Effector memory CD4-positive, alpha-beta T cell (primary cell): ENCODE results near the gene MBD3.

ENCODE experiments used
- DNase-seq, 3 donors: peaks; one replicate each; pipeline ENCODE4 v3.0.0-alpha.2; 2020
- H3K27ac ChIP-seq: 2 replicates; pipeline ENCODE4 v1.7.0; 2013; ENCODE audit warnings: mild to moderate bottlenecking, low read length, moderate library complexity; ENCODE audit not compliant: insufficient read depth, poor library complexity, severe bottlenecking
- H3K27me3 ChIP-seq: replicated peaks from 2 replicates; pipeline ENCODE4 v1.7.0; 2013; ENCODE audit warnings: mild to moderate bottlenecking, low read length; ENCODE audit not compliant: insufficient read depth, control insufficient read depth, poor library complexity, severe bottlenecking
- H3K36me3 ChIP-seq: 2 replicates; pipeline ENCODE4 v1.7.0; 2013; ENCODE audit warnings: mild to moderate bottlenecking, low read length, moderate library complexity; ENCODE audit not compliant: control insufficient read depth, insufficient read depth
- H3K4me1 ChIP-seq: 2 replicates; pipeline ENCODE4 v1.7.0; 2013; ENCODE audit warnings: low read length, mild to moderate bottlenecking; ENCODE audit not compliant: control insufficient read depth, insufficient read depth, poor library complexity, severe bottlenecking
- H3K4me3 ChIP-seq: 2 replicates; pipeline ENCODE4 v1.7.0; 2013; ENCODE audit warnings: low read length, low read depth, mild to moderate bottlenecking; ENCODE audit not compliant: insufficient read depth, poor library complexity, severe bottlenecking
- H3K9me3 ChIP-seq: 2 replicates; pipeline ENCODE4 v1.7.0; 2013; ENCODE audit warnings: mild to moderate bottlenecking, low read length, moderate library complexity; ENCODE audit not compliant: control insufficient read depth

MBD3 gene

GRCh38 chr19:1585243-1585580 is 7.5 kb downstream of the MBD3 start:
- no peak for DNase-seq
- no peak overlapping the region for H3K4me3 ChIP-seq
- no peak overlapping the region for H3K27ac ChIP-seq
- H3K27me3 ChIP-seq = no peaks in the 10 kb centered on the region
- no peaks in the 10 kb centered on the region for H3K9me3 ChIP-seq
- no peaks in the 10 kb centered on the region for H3K4me1 ChIP-seq
- H3K36me3 ChIP-seq = peaks cover 25% of the 10 kb centered on the region

- Histone ChIP-seq H3K27me3 (no peaks in the 10 kb centered on the region), H3K4me1 (no peaks in the 10 kb centered on the region), H3K27ac (no peak overlapping the region), H3K9me3 (no peaks in the 10 kb centered on the region), H3K4me3 (no peak overlapping the region), H3K36me3 (peaks cover 27% of the 10 kb centered on the region)
- no peak for DNase-seq
Observed at GRCh38 chr19:1584500-1585242, 8.0 kb downstream of the MBD3 start.

- Histone ChIP-seq H3K27me3 (no peaks in the 10 kb centered on the region), H3K4me1 (no peaks in the 10 kb centered on the region), H3K9me3 (no peaks in the 10 kb centered on the region), H3K36me3 (peaks cover 37% of the 10 kb centered on the region), H3K4me3 (no peak overlapping the region), H3K27ac (no peak overlapping the region)
- DNase-seq = no peak
Observed at GRCh38 chr19:1582201-1582600, 10.5 kb downstream of the MBD3 start.

GRCh38 chr19:1580957-1581356 is 11.7 kb downstream of the MBD3 start:
- no peak for DNase-seq
- Histone ChIP-seq H3K27me3 (no peaks in the 10 kb centered on the region), H3K4me1 (no peaks in the 10 kb centered on the region), H3K27ac (no peak overlapping the region), H3K36me3 (peaks cover 41% of the 10 kb centered on the region), H3K4me3 (no peak overlapping the region), H3K9me3 (no peaks in the 10 kb centered on the region)

GRCh38 chr19:1580382-1580781 is 12.3 kb downstream of the MBD3 start:
- DNase-seq = no peak
- Histone ChIP-seq H3K27ac (no peak overlapping the region), H3K4me1 (no peaks in the 10 kb centered on the region), H3K4me3 (no peak overlapping the region), H3K36me3 (peaks cover 41% of the 10 kb centered on the region), H3K27me3 (no peaks in the 10 kb centered on the region), H3K9me3 (no peaks in the 10 kb centered on the region)

GRCh38 chr19:1579222-1579621 is 13.4 kb downstream of the MBD3 start:
- Histone ChIP-seq H3K27ac (no peak overlapping the region), H3K9me3 (no peaks in the 10 kb centered on the region), H3K4me3 (no peak overlapping the region), H3K27me3 (no peaks in the 10 kb centered on the region), H3K36me3 (peaks cover 38% of the 10 kb centered on the region), H3K4me1 (no peaks in the 10 kb centered on the region)
- DNase-seq = no peak

GRCh38 chr19:1577929-1578618 is 14.6 kb downstream of the MBD3 start:
- Histone ChIP-seq H3K9me3 (no peaks in the 10 kb centered on the region), H3K4me1 (no peaks in the 10 kb centered on the region), H3K36me3 (peaks cover 34% of the 10 kb centered on the region), H3K4me3 (no peak overlapping the region), H3K27me3 (no peaks in the 10 kb centered on the region), H3K27ac (no peak overlapping the region)
- DNase-seq = no peak

- H3K4me3 ChIP-seq = no peak overlapping the region
- no peaks in the 10 kb centered on the region for H3K9me3 ChIP-seq
- DNase-seq = no peak
- no peaks in the 10 kb centered on the region for H3K4me1 ChIP-seq
- peaks cover 30% of the 10 kb centered on the region for H3K36me3 ChIP-seq
- H3K27me3 ChIP-seq = no peaks in the 10 kb centered on the region
- H3K27ac ChIP-seq = no peak overlapping the region
Observed at GRCh38 chr19:1577090-1577928, 15.4 kb downstream of the MBD3 start.

GRCh38 chr19:1576242-1577089 is 16.2 kb downstream of the MBD3 start:
- no peaks in the 10 kb centered on the region for H3K4me1 ChIP-seq
- H3K9me3 ChIP-seq = no peaks in the 10 kb centered on the region
- H3K27me3 ChIP-seq = no peaks in the 10 kb centered on the region
- H3K27ac ChIP-seq = no peak overlapping the region
- H3K4me3 ChIP-seq = no peak overlapping the region
- DNase-seq = no peak
- peaks cover 24% of the 10 kb centered on the region for H3K36me3 ChIP-seq
